Measurements from ENCODE around the gene KLF16.
A peak's percentile ranks its signal among the peaks of the same experiment; 100 is the strongest.

The KLF16 gene

GRCh38 chr19:1837222-1837565 is 26.2 kb downstream of the KLF16 start:
- Mint-ChIP-seq H3K4me3 (no peak overlapping the region), H3K36me3 (peaks cover 5% of the 10 kb centered on the region), H3K4me1 (peaks cover 52% of the 10 kb centered on the region), H3K27me3 (no peaks in the 10 kb centered on the region), H3K9me3 (no peaks in the 10 kb centered on the region), H3K27ac (no peak overlapping the region)
- ATAC-seq = no peak

- ATAC-seq = no peak
- H3K9me3 Mint-ChIP-seq = no peaks in the 10 kb centered on the region
- peaks cover 52% of the 10 kb centered on the region for H3K4me1 Mint-ChIP-seq
- no peak overlapping the region for H3K4me3 Mint-ChIP-seq
- peaks cover 5% of the 10 kb centered on the region for H3K36me3 Mint-ChIP-seq
- no peak overlapping the region for H3K27ac Mint-ChIP-seq
- no peaks in the 10 kb centered on the region for H3K27me3 Mint-ChIP-seq
Observed at GRCh38 chr19:1836458-1837221, 26.7 kb downstream of the KLF16 start.

- H3K9me3 Mint-ChIP-seq = no peaks in the 10 kb centered on the region
- H3K27ac Mint-ChIP-seq = no peak overlapping the region
- no peak for ATAC-seq
- peaks cover 28% of the 10 kb centered on the region for H3K4me1 Mint-ChIP-seq
- H3K36me3 Mint-ChIP-seq = peaks cover 15% of the 10 kb centered on the region
- H3K27me3 Mint-ChIP-seq = no peaks in the 10 kb centered on the region
- no peak overlapping the region for H3K4me3 Mint-ChIP-seq
Observed at GRCh38 chr19:1833540-1833939, 29.8 kb downstream of the KLF16 start.

GRCh38 chr19:1832046-1832663 is 31.2 kb downstream of the KLF16 start:
- Mint-ChIP-seq H3K27me3 (no peaks in the 10 kb centered on the region), H3K9me3 (no peaks in the 10 kb centered on the region), H3K4me3 (no peak overlapping the region), H3K4me1 (peaks cover 15% of the 10 kb centered on the region), H3K36me3 (peaks cover 16% of the 10 kb centered on the region), H3K27ac (no peak overlapping the region)
- no peak for ATAC-seq

GRCh38 chr19:1830978-1831377 is 32.4 kb downstream of the KLF16 start:
- Mint-ChIP-seq H3K9me3 (no peaks in the 10 kb centered on the region), H3K4me1 (peaks cover 13% of the 10 kb centered on the region), H3K27me3 (no peaks in the 10 kb centered on the region), H3K36me3 (peaks cover 21% of the 10 kb centered on the region), H3K27ac (no peak overlapping the region), H3K4me3 (no peak overlapping the region)
- ATAC-seq = no peak

- Mint-ChIP-seq H3K27me3 (no peaks in the 10 kb centered on the region), H3K27ac (no peak overlapping the region), H3K4me3 (no peak overlapping the region), H3K4me1 (peaks cover 17% of the 10 kb centered on the region), H3K36me3 (peaks cover 25% of the 10 kb centered on the region), H3K9me3 (no peaks in the 10 kb centered on the region)
- ATAC-seq = no peak
Observed at GRCh38 chr19:1830568-1830967, 32.8 kb downstream of the KLF16 start.

- Mint-ChIP-seq H3K27me3 (no peaks in the 10 kb centered on the region), H3K4me3 (no peak overlapping the region), H3K27ac (no peak overlapping the region), H3K36me3 (peaks cover 25% of the 10 kb centered on the region), H3K9me3 (no peaks in the 10 kb centered on the region), H3K4me1 (peaks cover 18% of the 10 kb centered on the region)
- no peak for ATAC-seq
Observed at GRCh38 chr19:1829958-1830357, 33.4 kb downstream of the KLF16 start.

- H3K4me1 Mint-ChIP-seq = peaks cover 18% of the 10 kb centered on the region
- H3K36me3 Mint-ChIP-seq = peaks cover 31% of the 10 kb centered on the region
- H3K27me3 Mint-ChIP-seq = no peaks in the 10 kb centered on the region
- peak; percentile 39 for ATAC-seq
- H3K27ac Mint-ChIP-seq = no peak overlapping the region
- no peak overlapping the region for H3K4me3 Mint-ChIP-seq
- H3K9me3 Mint-ChIP-seq = no peaks in the 10 kb centered on the region
Observed at GRCh38 chr19:1828279-1829238, 34.8 kb downstream of the KLF16 start.

- Mint-ChIP-seq H3K36me3 (peaks cover 38% of the 10 kb centered on the region), H3K4me3 (no peak overlapping the region), H3K27ac (no peak overlapping the region), H3K9me3 (no peaks in the 10 kb centered on the region), H3K4me1 (peaks cover 18% of the 10 kb centered on the region), H3K27me3 (no peaks in the 10 kb centered on the region)
- peak; percentile 14 for ATAC-seq
Observed at GRCh38 chr19:1827566-1828278, 35.7 kb downstream of the KLF16 start.

GRCh38 chr19:1826557-1827521 is 36.5 kb downstream of the KLF16 start:
- ATAC-seq = no peak
- H3K4me3 Mint-ChIP-seq = no peak overlapping the region
- no peaks in the 10 kb centered on the region for H3K27me3 Mint-ChIP-seq
- no peaks in the 10 kb centered on the region for H3K9me3 Mint-ChIP-seq
- no peak overlapping the region for H3K27ac Mint-ChIP-seq
- H3K36me3 Mint-ChIP-seq = peaks cover 47% of the 10 kb centered on the region
- peaks cover 13% of the 10 kb centered on the region for H3K4me1 Mint-ChIP-seq

- Mint-ChIP-seq H3K4me1 (peaks cover 9% of the 10 kb centered on the region), H3K9me3 (no peaks in the 10 kb centered on the region), H3K27ac (no peak overlapping the region), H3K27me3 (no peaks in the 10 kb centered on the region), H3K4me3 (no peak overlapping the region), H3K36me3 (peaks cover 50% of the 10 kb centered on the region)
- peak; percentile 76 for ATAC-seq
Observed at GRCh38 chr19:1825909-1826556, 37.3 kb downstream of the KLF16 start.

- Mint-ChIP-seq H3K4me3 (no peak overlapping the region), H3K27ac (no peak overlapping the region), H3K4me1 (peaks cover 9% of the 10 kb centered on the region), H3K9me3 (no peaks in the 10 kb centered on the region), H3K27me3 (no peaks in the 10 kb centered on the region), H3K36me3 (peaks cover 54% of the 10 kb centered on the region)
- no peak for ATAC-seq
Observed at GRCh38 chr19:1824252-1824622, 39.1 kb downstream of the KLF16 start.

- Mint-ChIP-seq H3K36me3 (peaks cover 51% of the 10 kb centered on the region), H3K4me1 (peaks cover 9% of the 10 kb centered on the region), H3K27me3 (no peaks in the 10 kb centered on the region), H3K27ac (no peak overlapping the region), H3K4me3 (no peak overlapping the region), H3K9me3 (no peaks in the 10 kb centered on the region)
- no peak for ATAC-seq
Observed at GRCh38 chr19:1823539-1824251, 39.7 kb downstream of the KLF16 start.
